ENCODE data around the gene MYRFL.

Gene MYRFL

DNA sequence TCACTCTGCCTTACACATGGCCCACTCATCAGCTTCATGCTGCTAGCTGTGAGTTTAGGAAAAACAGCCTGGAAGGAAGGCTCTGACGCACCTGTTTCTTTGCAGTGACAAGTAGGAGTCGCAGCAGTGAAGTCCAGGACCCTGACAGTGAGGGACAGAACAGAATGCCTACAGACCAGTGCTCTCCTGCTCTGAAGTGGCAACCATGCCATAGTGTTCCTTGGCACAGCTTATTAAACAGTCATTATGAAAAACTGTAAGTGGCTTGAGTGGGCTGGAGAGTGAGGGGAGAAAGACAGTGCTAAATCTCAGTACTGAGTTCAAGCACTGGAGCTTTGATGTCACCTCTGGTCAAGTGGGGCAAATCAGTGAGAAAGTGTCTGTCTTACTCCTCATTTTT, 61.7 kb downstream of the MYRFL start:
- no peak overlapping the region for H3K9ac ChIP-seq (ENCODE audit: low read length in 5 of 5)
- no peaks in the 10 kb centered on the region for H3K9me3 ChIP-seq (ENCODE audit: control insufficient read depth in 5 of 5, low read length in 5 of 5)
- H3K36me3 ChIP-seq (ENCODE audit: control insufficient read depth in 5 of 5, insufficient read depth in 5 of 5, low read length in 5 of 5) = no peaks in the 10 kb centered on the region
- no peak overlapping the region for H3K4me3 ChIP-seq (ENCODE audit: low read depth in 1 of 5, low read length in 5 of 5)
- H3K4me1 ChIP-seq (ENCODE audit: control insufficient read depth in 5 of 5, insufficient read depth in 5 of 5, low read length in 5 of 5) = peaks cover 0 to 4% (median 0%) of the 10 kb centered on the region in 5 donors
- H3K27ac ChIP-seq (ENCODE audit: low read depth, low read length) = no peak overlapping the region
- H3K27me3 ChIP-seq (ENCODE audit: control insufficient read depth in 5 of 5, insufficient read depth in 4 of 5, low read length in 5 of 5) = no peaks in the 10 kb centered on the region

GRCh38 chr12:69888901-69889300, 63.9 kb downstream of the MYRFL start:
- no peaks in the 10 kb centered on the region for H3K36me3 ChIP-seq (ENCODE audit: control insufficient read depth in 5 of 5, insufficient read depth in 5 of 5, low read length in 5 of 5)
- H3K27me3 ChIP-seq (ENCODE audit: control insufficient read depth in 5 of 5, insufficient read depth in 4 of 5, low read length in 5 of 5) = no peaks in the 10 kb centered on the region
- no peak overlapping the region for H3K9ac ChIP-seq (ENCODE audit: low read length in 5 of 5)
- H3K4me3 ChIP-seq (ENCODE audit: low read depth in 1 of 5, low read length in 5 of 5) = no peak overlapping the region
- H3K27ac ChIP-seq (ENCODE audit: low read depth, low read length) = no peak overlapping the region
- H3K4me1 ChIP-seq (ENCODE audit: control insufficient read depth in 5 of 5, insufficient read depth in 5 of 5, low read length in 5 of 5) = peaks cover 0 to 4% (median 0%) of the 10 kb centered on the region in 5 donors
- no peaks in the 10 kb centered on the region for H3K9me3 ChIP-seq (ENCODE audit: control insufficient read depth in 5 of 5, low read length in 5 of 5)

GRCh38 chr12:69894800-69895383, 69.9 kb downstream of the MYRFL start:
- H3K4me3 ChIP-seq (ENCODE audit: low read depth in 1 of 5, low read length in 5 of 5) = no peak overlapping the region
- no peak overlapping the region for H3K9ac ChIP-seq (ENCODE audit: low read length in 5 of 5)
- H3K27me3 ChIP-seq (ENCODE audit: control insufficient read depth in 5 of 5, insufficient read depth in 4 of 5, low read length in 5 of 5) = no peaks in the 10 kb centered on the region
- H3K9me3 ChIP-seq (ENCODE audit: control insufficient read depth in 5 of 5, low read length in 5 of 5) = no peaks in the 10 kb centered on the region
- no peak overlapping the region for H3K27ac ChIP-seq (ENCODE audit: low read depth, low read length)
- H3K36me3 ChIP-seq (ENCODE audit: control insufficient read depth in 5 of 5, insufficient read depth in 5 of 5, low read length in 5 of 5) = no peaks in the 10 kb centered on the region
- H3K4me1 ChIP-seq (ENCODE audit: control insufficient read depth in 5 of 5, insufficient read depth in 5 of 5, low read length in 5 of 5) = no peaks in the 10 kb centered on the region

- Histone ChIP-seq H3K9me3 (ENCODE audit: control insufficient read depth in 5 of 5, low read length in 5 of 5) (no peaks in the 10 kb centered on the region), H3K4me1 (ENCODE audit: control insufficient read depth in 5 of 5, insufficient read depth in 5 of 5, low read length in 5 of 5) (peaks cover 0 to 9% (median 5%) of the 10 kb centered on the region in 5 donors), H3K9ac (ENCODE audit: low read length in 5 of 5) (no peak overlapping the region), H3K27ac (ENCODE audit: low read depth, low read length) (no peak overlapping the region), H3K36me3 (ENCODE audit: control insufficient read depth in 5 of 5, insufficient read depth in 5 of 5, low read length in 5 of 5) (no peaks in the 10 kb centered on the region), H3K4me3 (ENCODE audit: low read depth in 1 of 5, low read length in 5 of 5) (no peak overlapping the region), H3K27me3 (ENCODE audit: control insufficient read depth in 5 of 5, insufficient read depth in 4 of 5, low read length in 5 of 5) (no peaks in the 10 kb centered on the region)
Measured at GRCh38 chr12:69896653-69897381, 71.8 kb downstream of the MYRFL start.

DNA sequence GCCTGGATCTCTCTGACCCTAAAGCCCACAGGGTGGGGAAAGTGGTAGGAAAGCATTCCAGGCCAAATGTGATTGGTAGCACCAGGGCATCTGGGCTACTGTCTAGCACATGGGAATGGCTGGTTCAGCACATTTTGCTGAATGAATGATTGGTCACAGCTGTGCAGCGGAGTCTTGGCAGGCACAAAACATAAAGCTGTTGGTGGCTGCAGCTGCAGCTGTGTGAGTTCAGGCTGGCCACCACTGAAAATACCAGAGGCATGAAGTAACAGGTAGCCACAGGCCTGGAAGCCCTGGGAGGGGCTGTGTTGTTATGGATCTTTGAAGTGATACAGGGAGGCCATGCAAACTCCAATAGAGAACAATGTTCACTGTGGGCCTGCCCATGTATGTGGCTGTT, 72.7 kb downstream of the MYRFL start:
- H3K9ac ChIP-seq (ENCODE audit: low read length in 5 of 5) = no peak overlapping the region
- no peak overlapping the region for H3K4me3 ChIP-seq (ENCODE audit: low read depth in 1 of 5, low read length in 5 of 5)
- H3K36me3 ChIP-seq (ENCODE audit: control insufficient read depth in 5 of 5, insufficient read depth in 5 of 5, low read length in 5 of 5) = no peaks in the 10 kb centered on the region
- H3K27ac ChIP-seq (ENCODE audit: low read depth, low read length) = no peak overlapping the region
- no peaks in the 10 kb centered on the region for H3K27me3 ChIP-seq (ENCODE audit: control insufficient read depth in 5 of 5, insufficient read depth in 4 of 5, low read length in 5 of 5)
- no peaks in the 10 kb centered on the region for H3K9me3 ChIP-seq (ENCODE audit: control insufficient read depth in 5 of 5, low read length in 5 of 5)
- peaks cover 0 to 9% (median 5%) of the 10 kb centered on the region in 5 donors for H3K4me1 ChIP-seq (ENCODE audit: control insufficient read depth in 5 of 5, insufficient read depth in 5 of 5, low read length in 5 of 5)

DNA sequence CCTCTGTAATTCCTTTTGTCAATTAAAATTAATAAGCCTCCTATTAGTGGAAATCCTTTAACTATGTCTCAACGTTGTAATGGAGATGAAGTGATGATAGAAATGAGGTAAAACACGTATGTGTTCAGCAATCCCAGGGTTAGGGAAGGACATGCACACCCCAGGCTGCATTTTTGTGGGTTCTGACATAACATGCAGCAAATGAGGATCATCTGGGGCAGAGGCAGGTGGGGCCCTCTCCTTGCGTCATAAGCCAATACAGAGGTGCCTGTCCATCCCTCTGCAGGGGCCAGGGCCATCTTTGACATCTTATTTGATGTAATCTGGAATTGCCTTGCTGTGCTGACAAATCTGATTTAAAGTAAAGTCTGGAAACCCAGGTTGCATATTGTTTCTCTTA, 73.2 kb downstream of the MYRFL start:
- peaks cover 0 to 9% (median 5%) of the 10 kb centered on the region in 5 donors for H3K4me1 ChIP-seq (ENCODE audit: control insufficient read depth in 5 of 5, insufficient read depth in 5 of 5, low read length in 5 of 5)
- H3K9ac ChIP-seq (ENCODE audit: low read length in 5 of 5) = no peak overlapping the region
- no peak overlapping the region for H3K4me3 ChIP-seq (ENCODE audit: low read depth in 1 of 5, low read length in 5 of 5)
- no peaks in the 10 kb centered on the region for H3K27me3 ChIP-seq (ENCODE audit: control insufficient read depth in 5 of 5, insufficient read depth in 4 of 5, low read length in 5 of 5)
- no peak overlapping the region for H3K27ac ChIP-seq (ENCODE audit: low read depth, low read length)
- H3K9me3 ChIP-seq (ENCODE audit: control insufficient read depth in 5 of 5, low read length in 5 of 5) = no peaks in the 10 kb centered on the region
- H3K36me3 ChIP-seq (ENCODE audit: control insufficient read depth in 5 of 5, insufficient read depth in 5 of 5, low read length in 5 of 5) = no peaks in the 10 kb centered on the region

DNA sequence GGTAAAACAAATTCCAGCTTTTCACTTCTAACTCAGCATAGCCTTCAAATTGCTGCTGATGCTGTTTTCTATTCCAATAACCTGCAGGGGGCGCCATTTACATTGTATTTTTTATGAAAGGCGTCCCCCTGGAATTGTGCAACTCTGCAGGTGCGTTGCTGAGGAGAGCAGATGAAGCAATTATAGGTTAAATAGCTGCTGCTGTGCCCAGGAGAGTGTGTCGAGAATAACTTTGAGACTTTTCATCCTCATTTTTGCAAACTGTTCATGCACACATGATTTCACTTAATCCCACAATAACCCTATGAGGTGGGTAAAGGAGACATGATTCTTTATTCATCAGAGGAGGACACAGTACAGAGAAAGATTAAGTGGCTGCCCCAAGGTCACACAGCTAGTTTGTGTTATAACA, 75.7 kb downstream of the MYRFL start:
- Histone ChIP-seq H3K27ac (ENCODE audit: low read depth, low read length) (no peak overlapping the region), H3K9ac (ENCODE audit: low read length in 5 of 5) (no peak overlapping the region), H3K36me3 (ENCODE audit: control insufficient read depth in 5 of 5, insufficient read depth in 5 of 5, low read length in 5 of 5) (no peaks in the 10 kb centered on the region), H3K9me3 (ENCODE audit: control insufficient read depth in 5 of 5, low read length in 5 of 5) (no peaks in the 10 kb centered on the region), H3K27me3 (ENCODE audit: control insufficient read depth in 5 of 5, insufficient read depth in 4 of 5, low read length in 5 of 5) (no peaks in the 10 kb centered on the region), H3K4me1 (ENCODE audit: control insufficient read depth in 5 of 5, insufficient read depth in 5 of 5, low read length in 5 of 5) (peaks cover 0 to 12% (median 9%) of the 10 kb centered on the region in 5 donors), H3K4me3 (ENCODE audit: low read depth in 1 of 5, low read length in 5 of 5) (no peak overlapping the region)

GRCh38 chr12:69901221-69901905, 76.3 kb downstream of the MYRFL start:
- no peak overlapping the region for H3K27ac ChIP-seq (ENCODE audit: low read depth, low read length)
- H3K9ac ChIP-seq (ENCODE audit: low read length in 5 of 5) = no peak overlapping the region
- no peaks in the 10 kb centered on the region for H3K9me3 ChIP-seq (ENCODE audit: control insufficient read depth in 5 of 5, low read length in 5 of 5)
- peaks cover 0 to 12% (median 9%) of the 10 kb centered on the region in 5 donors for H3K4me1 ChIP-seq (ENCODE audit: control insufficient read depth in 5 of 5, insufficient read depth in 5 of 5, low read length in 5 of 5)
- H3K36me3 ChIP-seq (ENCODE audit: control insufficient read depth in 5 of 5, insufficient read depth in 5 of 5, low read length in 5 of 5) = no peaks in the 10 kb centered on the region
- H3K4me3 ChIP-seq (ENCODE audit: low read depth in 1 of 5, low read length in 5 of 5) = no peak overlapping the region
- no peaks in the 10 kb centered on the region for H3K27me3 ChIP-seq (ENCODE audit: control insufficient read depth in 5 of 5, insufficient read depth in 4 of 5, low read length in 5 of 5)

DNA sequence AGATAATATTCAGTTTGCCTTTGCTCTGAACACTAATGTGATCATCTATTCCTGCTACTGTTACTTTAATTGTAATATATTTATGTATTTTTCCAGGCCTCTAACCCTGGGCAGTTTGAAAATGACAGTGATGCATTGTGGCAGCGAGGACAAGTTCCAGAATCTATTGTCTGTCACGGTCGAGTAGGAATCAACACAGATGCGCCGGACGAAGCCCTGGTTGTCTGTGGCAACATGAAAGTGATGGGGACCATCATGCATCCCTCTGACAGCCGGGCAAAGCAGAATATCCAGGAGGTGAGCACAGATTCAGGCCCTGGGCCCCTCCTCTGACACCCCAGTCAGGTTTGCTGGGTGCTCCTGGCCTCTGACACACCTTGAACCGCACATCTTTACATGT, 78.5 kb downstream of the MYRFL start:
- no peak overlapping the region for H3K9ac ChIP-seq (ENCODE audit: low read length in 5 of 5)
- no peaks in the 10 kb centered on the region for H3K36me3 ChIP-seq (ENCODE audit: control insufficient read depth in 5 of 5, insufficient read depth in 5 of 5, low read length in 5 of 5)
- H3K4me3 ChIP-seq (ENCODE audit: low read depth in 1 of 5, low read length in 5 of 5) = no peak overlapping the region
- no peaks in the 10 kb centered on the region for H3K9me3 ChIP-seq (ENCODE audit: control insufficient read depth in 5 of 5, low read length in 5 of 5)
- H3K4me1 ChIP-seq (ENCODE audit: control insufficient read depth in 5 of 5, insufficient read depth in 5 of 5, low read length in 5 of 5) = peaks cover 0 to 12% (median 9%) of the 10 kb centered on the region in 5 donors
- no peaks in the 10 kb centered on the region for H3K27me3 ChIP-seq (ENCODE audit: control insufficient read depth in 5 of 5, insufficient read depth in 4 of 5, low read length in 5 of 5)
- H3K27ac ChIP-seq (ENCODE audit: low read depth, low read length) = no peak overlapping the region

- Histone ChIP-seq H3K9me3 (ENCODE audit: control insufficient read depth in 5 of 5, low read length in 5 of 5) (no peaks in the 10 kb centered on the region), H3K27me3 (ENCODE audit: control insufficient read depth in 5 of 5, insufficient read depth in 4 of 5, low read length in 5 of 5) (no peaks in the 10 kb centered on the region), H3K4me1 (ENCODE audit: control insufficient read depth in 5 of 5, insufficient read depth in 5 of 5, low read length in 5 of 5) (peaks cover 0 to 12% (median 9%) of the 10 kb centered on the region in 5 donors), H3K36me3 (ENCODE audit: control insufficient read depth in 5 of 5, insufficient read depth in 5 of 5, low read length in 5 of 5) (no peaks in the 10 kb centered on the region), H3K4me3 (ENCODE audit: low read depth in 1 of 5, low read length in 5 of 5) (no peak overlapping the region), H3K9ac (ENCODE audit: low read length in 5 of 5) (no peak overlapping the region), H3K27ac (ENCODE audit: low read depth, low read length) (no peak overlapping the region)
Measured at GRCh38 chr12:69904777-69905176, 79.8 kb downstream of the MYRFL start.
